Stimulated activated CD8-positive, alpha-beta memory T cell treated with anti-CD3 and anti-CD28 coated beads, Interleukin-7, amount 100 ng/mL, for 24 hours (primary cell): Measurements from ENCODE around the gene MICAL3.

Experiments
- DNase-seq: peaks from one replicate; pipeline ENCODE4 v3.0.0-alpha.2; 2020; ENCODE audit warnings: low read depth

Gene MICAL3

GRCh38 chr22:17815703-17816254 lies 208.6 kb downstream of the MICAL3 start:
- no peak for DNase-seq

DNA sequence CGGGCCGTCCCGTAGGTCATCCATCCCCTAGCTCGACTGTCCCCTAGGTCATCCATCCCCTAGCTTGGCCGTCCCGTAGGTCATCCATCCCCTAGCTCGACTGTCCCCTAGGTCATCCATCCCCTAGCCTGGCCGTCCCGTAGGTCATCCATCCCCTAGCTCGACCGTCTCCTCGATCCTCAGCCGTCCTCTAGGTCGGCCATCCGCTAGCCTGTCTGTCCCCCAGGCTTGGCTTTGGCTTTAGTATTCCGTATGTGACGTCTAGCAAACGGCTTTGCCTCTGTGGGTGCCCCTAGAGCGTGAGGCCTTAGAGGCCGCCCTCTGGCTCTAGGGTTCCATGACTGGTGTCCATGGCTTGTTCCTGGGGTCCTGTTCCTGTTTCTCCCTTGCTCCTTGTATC lies 209.5 kb downstream of the MICAL3 start:
- DNase-seq = no peak

- no peak for DNase-seq
These were observed 210.3 kb downstream of the MICAL3 start for GRCh38 chr22:17814084-17814483.

DNA sequence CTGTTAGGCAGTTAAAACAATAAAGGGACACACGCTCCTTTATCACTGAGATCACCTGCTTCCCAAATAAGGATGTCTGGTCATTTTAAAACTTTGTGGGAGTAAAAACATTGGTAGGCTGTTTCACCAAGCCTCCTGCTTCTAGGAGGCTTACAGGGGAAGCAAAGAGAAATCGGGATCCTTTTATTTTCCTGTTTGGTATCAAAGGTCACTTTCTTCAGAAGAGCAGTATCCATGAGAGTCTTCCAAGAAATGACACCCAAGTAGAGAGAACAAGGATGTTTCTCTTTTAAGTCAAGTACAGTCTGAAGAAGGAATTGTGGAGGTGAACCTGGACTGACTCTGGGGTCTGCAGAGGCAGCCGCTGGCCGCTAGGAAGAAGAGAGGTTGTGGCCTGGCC lies 213.2 kb downstream of the MICAL3 start:
- no peak for DNase-seq

DNA sequence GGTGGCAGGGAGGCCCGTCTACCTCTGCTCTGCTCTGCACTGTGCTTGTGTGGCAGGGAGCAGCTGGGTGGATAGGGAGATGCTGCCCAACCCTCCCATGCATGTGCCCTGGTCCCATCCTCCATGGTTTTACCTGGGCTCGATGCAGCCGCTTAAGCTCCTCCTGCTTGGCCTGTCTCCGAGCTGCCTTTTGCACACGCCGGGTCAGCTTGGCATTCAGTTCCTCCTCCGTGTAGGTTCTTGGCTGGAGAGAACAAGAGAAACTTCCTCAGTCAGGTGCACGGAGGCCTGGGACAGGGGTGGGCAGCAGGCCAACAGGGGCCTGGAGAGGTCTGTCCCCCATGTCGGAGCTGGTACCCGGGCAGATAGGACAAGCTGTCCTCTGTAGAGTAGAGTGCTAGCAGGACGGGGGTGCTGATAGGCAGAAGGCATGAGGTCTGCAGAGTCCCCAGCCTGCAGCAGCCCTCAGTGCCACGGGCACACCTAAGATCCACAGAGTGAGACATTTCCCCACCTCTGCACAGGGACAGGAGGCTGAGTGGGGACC lies 213.7 kb downstream of the MICAL3 start:
- DNase-seq = no peak

GRCh38 chr22:17808693-17809403 lies 215.5 kb downstream of the MICAL3 start:
- DNase-seq = no peak

DNA sequence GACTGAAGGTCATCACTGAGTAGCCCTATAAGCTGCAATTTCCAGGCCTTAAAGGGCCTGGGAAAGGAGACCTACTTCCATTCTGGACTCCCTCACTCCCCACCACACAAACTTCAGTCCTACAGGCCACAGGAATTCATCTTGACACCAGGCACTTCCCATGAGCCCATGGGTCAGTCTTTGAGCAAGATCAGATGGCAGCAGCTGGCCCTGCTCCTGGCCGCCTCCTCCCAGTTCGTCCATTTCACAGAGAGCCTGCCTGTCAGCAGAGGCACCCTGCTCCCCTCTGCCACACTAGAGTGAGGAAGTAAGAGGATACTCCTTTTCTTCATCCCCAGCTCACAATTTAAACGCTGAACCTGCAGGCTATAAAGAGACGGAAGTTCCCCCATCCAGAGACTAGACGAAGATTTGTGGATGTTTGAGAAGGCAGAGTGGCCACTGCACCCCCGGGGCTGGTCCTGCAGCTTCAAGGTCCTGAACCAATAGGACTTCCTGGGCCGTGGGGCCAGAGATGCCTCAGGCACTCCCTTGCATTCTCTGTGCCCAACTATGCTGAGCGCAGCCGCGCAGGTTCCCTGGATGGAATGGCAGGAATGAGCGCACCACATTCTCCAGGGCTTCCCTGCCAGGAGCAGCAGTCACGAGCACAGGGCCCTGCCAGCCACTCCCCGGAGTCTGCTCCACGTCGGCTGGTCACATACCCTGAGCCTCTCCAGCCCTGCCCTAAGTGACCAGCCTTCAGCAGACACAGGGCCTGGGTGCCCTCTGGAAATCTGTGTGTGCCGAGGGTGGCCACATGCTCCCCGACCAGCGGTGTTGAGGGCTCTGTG lies 216.6 kb downstream of the MICAL3 start:
- no peak for DNase-seq

DNA sequence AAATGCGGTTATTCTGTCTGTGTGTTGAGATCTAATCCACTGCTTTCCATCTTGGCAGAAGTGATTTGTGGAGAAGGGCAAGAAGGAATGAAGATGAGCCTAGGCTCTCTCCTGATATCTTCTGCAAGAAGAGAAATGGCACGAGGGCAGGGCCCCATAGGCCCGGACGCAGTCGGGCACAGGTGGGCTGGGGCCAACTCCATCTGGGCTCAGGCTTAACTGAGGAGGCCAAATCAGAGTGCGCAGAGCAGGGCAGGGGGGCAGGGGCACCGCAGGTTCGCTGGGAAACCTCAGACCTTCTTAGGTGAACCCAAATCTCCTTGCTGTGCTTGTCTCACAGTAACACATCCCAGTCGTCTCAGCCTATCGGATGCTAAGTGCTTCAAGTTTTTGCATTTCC lies 217.3 kb downstream of the MICAL3 start:
- DNase-seq = no peak

- no peak for DNase-seq
These were observed 217.9 kb downstream of the MICAL3 start for GRCh38 chr22:17806437-17806836.

DNA sequence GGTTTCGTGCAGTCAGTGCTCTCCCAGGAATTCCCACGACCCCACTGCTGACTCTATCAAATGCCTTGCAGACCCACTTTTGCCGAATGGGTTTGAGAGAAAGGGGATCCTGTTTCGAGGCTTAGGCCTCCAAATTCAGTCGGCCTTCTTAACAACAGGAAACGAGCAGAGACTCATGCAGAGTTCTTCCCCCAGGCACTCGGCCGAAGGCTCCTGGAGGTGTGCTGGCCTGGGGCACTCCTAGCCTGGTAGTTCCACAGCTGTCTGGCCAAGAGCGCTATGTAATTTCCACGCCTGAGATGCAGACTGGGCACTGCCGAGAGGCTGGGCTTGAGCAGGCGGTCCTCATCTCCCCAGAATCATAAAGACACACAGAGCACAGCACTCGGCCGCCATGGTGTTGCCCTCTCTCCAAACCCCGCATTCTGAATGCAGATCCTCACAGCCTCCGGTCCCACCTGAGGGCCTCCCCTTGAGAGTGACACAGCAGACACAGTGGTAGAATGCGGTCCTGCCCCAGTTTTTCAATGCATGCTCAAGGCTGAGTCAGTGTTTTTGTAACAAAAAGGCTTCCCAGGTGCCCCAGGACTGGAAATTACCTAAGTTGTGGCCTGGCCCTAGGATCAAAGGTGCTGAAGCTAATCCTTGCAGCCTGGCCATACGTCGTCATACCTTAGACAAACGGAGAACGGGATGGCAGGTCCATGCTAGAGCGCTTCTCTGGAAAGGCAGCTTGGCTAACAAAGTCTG lies 219.9 kb downstream of the MICAL3 start:
- DNase-seq = no peak

GRCh38 chr22:17803609-17804270 lies 220.6 kb downstream of the MICAL3 start:
- DNase-seq = no peak

- no peak for DNase-seq
These were observed 221.5 kb downstream of the MICAL3 start for GRCh38 chr22:17802822-17803221.

DNA sequence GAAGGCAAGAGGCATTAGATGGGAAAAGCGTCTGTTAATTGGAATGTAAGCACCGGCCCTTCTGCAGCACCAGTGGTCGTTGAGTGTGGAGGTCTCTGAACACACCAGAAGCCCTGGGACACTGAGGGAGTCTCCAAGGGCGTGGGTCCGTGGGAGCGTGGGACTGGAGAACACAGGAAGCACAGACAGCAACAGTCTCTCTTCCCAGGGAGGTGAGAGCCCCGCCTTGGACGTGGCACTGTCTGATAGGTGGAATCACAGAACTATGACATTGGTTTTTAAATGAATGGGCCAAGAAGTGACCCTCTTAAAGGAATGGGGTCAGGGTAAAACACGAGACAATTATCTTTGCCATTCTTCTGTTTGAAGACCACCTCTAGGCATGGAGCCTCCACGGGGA lies 221.9 kb downstream of the MICAL3 start:
- DNase-seq = no peak

- DNase-seq = no peak
These were observed 226.4 kb downstream of the MICAL3 start for GRCh38 chr22:17797721-17798559.

DNA sequence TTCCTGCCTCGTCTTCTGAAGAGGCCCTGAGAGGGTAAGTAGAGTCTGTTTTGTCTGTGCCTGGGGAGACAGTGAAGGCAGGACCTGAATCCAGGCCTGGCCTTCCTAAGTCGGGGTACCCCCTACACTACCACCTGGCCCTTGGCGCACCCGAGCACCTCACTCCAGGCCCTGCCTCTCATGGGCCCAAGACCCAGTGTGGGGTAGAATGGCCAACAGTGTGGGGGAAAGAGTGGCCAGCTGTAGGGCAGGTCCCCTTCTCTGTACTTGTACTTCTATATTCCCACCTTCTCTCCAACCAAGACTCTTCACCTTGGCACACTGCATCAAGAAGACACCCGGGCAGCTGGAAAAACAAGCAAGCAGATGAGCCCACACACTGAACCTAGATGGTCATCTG lies 227.7 kb downstream of the MICAL3 start:
- no peak for DNase-seq

DNA sequence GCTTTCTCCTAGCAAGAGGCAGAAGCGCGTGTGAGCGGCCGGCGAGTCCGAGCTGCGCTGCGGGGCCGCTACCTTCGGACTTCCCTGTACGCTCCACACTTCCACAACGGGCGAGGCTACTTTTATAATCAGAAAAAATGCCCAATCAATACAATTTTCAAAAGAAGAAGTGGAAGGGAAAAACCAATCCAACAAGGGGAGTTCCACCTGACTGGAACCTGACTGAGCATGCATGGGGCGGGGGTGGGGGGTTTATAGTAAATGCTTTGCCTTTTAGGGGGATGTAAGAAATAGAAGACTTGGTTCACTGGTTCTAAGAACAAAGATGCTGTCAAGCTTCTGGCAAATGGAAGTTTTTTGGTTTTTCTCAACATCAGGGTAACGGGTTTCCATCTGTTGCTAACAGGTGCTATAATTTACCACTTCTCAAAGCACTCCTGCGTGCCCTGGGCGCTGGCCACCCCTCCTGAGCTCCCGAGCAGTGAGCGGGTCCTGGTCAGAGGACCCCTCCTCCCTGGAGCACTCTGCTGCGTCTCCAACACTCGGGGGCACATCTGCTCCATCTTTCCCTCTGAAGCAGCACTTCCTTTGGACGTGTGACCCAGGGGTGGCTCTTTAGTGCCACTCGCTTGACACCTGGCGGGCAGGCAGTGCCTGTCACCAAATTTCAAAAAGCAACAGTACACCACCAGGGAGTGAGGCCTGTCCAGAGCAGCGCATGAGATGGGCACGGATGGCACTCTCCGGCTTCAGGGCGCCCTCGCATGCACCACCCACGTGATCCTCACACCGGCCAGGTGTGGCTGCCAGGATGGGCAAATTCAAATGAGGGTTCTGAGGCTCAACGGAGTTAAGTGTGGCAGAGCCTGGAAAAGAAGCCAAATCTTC lies 228.5 kb downstream of the MICAL3 start:
- DNase-seq = no peak

DNA sequence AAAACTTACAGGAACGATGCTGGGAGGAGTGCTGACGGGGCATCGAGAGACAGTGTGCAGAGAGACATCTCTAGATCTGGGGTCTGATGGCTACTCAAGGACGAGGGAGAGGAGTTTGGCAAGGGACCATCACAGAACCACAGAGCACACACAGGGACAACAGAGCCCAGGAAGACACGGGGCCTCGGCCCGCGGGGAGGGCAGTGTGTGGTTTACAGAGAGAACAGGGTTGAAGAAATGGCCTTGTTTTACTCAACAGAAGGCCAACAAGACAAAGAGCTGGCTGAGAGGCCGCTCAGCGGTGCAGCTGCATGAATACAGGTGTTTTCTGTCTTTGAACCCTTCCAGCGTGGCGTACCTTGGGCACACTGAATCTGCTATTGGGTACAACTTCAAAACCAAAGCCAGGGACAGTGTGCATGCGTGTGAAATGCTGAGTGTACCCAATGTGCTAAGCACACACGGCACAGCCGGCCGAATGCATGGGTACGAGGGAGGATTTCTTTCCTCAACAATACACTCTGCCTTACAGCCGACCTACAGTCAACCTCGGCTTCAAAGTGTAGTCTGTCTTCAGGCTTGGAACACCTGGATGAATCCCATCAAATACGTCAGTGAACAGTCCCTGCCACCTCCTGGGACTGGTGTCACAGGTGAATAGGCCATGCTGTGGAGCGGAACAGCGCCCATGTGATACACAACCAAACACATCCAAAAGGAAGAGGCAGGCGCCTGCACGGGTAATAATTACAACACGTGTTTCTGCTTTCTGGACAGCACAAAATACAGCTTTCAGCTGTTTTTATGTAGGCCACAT lies 229.4 kb downstream of the MICAL3 start:
- DNase-seq = no peak

GRCh38 chr22:17792854-17793434 lies 231.4 kb downstream of the MICAL3 start:
- DNase-seq = no peak
